HL-60 (cell line): ENCODE data around the gene C19orf44.
A peak's percentile ranks its signal among the peaks of the same experiment; 100 is the strongest.
"Not testable (repeated sequence)": the region's sequence is repeated elsewhere in the genome, so short reads cannot be mapped to it uniquely, and the experiment has no call there.

Experiments
- DNase-seq, 2 experiments: peaks; one replicate each; pipeline ENCODE4 v3.0.0-alpha.2; 2010 to 2020; ENCODE audit warnings: low read depth in 1 of 2, low spot score in 1 of 2
- H3K27ac ChIP-seq: fragments of 250-450 bp; sonication (Bioruptor Pico); replicated peaks from 2 replicates; pipeline ENCODE4 v1.5.1; 2020; ENCODE audit warnings: mild to moderate bottlenecking, moderate library complexity
- H3K27me3 ChIP-seq: fragments of 250-450 bp; sonication (Bioruptor Pico); 2 replicates; pipeline ENCODE4 v1.5.1; 2021; ENCODE audit warnings: mild to moderate bottlenecking, moderate library complexity; ENCODE audit not compliant: insufficient read depth, poor library complexity, severe bottlenecking
- H3K4me3 ChIP-seq: replicated peaks from 2 replicates; pipeline ENCODE4 v1.5.1; 2011; ENCODE audit warnings: mild to moderate bottlenecking, control low read depth, low read length; ENCODE audit not compliant: insufficient read depth
- GABPA ChIP-seq: IDR thresholded peaks from 2 replicates; pipeline ENCODE4 v1.6.1; 2012; ENCODE audit warnings: low read depth
- POLR2AphosphoS5 ChIP-seq: IDR thresholded peaks from 2 replicates; pipeline ENCODE4 v1.6.1; 2012; ENCODE audit warnings: low read depth
- SPI1 ChIP-seq: IDR thresholded peaks from 2 replicates; pipeline ENCODE4 v1.6.1; 2012; ENCODE audit warnings: low read depth, mild to moderate bottlenecking, borderline replicate concordance
- TF ChIP-seq, protein P1 (sequence below): IDR thresholded peaks from 2 replicates; pipeline ENCODE4 v1.6.1; 2012; ENCODE audit warnings: low read depth; ENCODE audit not compliant: insufficient replicate concordance
- TF ChIP-seq, protein P2 (sequence below): IDR thresholded peaks from one replicate; pipeline ENCODE4 v1.5.1; 2011; ENCODE audit warnings: low read length, control low read depth, inconsistent platforms; ENCODE audit not compliant: insufficient read depth

Gene C19orf44

DNA sequence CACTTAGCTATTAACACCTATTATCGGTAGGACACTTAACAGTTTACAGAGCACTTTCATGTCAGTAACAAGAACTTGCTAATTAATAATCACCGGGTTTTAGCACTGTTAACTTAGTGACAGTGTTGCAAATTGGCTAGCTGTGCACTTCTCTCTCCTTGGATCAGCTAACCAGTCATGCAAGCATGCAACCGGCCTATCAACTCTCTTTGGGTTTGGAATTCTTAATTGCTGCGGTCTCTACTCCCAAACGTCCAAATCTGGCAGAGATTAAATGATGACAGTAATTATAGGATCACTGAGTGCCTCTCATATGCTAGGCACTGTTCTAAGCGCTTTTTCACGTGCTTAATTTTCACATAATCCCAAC is 25.7 kb upstream of the C19orf44 start:
- no peak for DNase-seq
- TF ChIP-seq, protein P1, sequence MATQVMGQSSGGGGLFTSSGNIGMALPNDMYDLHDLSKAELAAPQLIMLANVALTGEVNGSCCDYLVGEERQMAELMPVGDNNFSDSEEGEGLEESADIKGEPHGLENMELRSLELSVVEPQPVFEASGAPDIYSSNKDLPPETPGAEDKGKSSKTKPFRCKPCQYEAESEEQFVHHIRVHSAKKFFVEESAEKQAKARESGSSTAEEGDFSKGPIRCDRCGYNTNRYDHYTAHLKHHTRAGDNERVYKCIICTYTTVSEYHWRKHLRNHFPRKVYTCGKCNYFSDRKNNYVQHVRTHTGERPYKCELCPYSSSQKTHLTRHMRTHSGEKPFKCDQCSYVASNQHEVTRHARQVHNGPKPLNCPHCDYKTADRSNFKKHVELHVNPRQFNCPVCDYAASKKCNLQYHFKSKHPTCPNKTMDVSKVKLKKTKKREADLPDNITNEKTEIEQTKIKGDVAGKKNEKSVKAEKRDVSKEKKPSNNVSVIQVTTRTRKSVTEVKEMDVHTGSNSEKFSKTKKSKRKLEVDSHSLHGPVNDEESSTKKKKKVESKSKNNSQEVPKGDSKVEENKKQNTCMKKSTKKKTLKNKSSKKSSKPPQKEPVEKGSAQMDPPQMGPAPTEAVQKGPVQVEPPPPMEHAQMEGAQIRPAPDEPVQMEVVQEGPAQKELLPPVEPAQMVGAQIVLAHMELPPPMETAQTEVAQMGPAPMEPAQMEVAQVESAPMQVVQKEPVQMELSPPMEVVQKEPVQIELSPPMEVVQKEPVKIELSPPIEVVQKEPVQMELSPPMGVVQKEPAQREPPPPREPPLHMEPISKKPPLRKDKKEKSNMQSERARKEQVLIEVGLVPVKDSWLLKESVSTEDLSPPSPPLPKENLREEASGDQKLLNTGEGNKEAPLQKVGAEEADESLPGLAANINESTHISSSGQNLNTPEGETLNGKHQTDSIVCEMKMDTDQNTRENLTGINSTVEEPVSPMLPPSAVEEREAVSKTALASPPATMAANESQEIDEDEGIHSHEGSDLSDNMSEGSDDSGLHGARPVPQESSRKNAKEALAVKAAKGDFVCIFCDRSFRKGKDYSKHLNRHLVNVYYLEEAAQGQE = no peak
- no peak for TF ChIP-seq POLR2AphosphoS5
- TF ChIP-seq, protein P2, sequence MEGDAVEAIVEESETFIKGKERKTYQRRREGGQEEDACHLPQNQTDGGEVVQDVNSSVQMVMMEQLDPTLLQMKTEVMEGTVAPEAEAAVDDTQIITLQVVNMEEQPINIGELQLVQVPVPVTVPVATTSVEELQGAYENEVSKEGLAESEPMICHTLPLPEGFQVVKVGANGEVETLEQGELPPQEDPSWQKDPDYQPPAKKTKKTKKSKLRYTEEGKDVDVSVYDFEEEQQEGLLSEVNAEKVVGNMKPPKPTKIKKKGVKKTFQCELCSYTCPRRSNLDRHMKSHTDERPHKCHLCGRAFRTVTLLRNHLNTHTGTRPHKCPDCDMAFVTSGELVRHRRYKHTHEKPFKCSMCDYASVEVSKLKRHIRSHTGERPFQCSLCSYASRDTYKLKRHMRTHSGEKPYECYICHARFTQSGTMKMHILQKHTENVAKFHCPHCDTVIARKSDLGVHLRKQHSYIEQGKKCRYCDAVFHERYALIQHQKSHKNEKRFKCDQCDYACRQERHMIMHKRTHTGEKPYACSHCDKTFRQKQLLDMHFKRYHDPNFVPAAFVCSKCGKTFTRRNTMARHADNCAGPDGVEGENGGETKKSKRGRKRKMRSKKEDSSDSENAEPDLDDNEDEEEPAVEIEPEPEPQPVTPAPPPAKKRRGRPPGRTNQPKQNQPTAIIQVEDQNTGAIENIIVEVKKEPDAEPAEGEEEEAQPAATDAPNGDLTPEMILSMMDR = no peak
- TF ChIP-seq GABPA = no peak
- no peak for TF ChIP-seq SPI1
- Histone ChIP-seq H3K4me3 (peak overlapping the region; percentile 74), H3K27ac (no peak overlapping the region), H3K27me3 (no peaks in the 10 kb centered on the region)

DNA sequence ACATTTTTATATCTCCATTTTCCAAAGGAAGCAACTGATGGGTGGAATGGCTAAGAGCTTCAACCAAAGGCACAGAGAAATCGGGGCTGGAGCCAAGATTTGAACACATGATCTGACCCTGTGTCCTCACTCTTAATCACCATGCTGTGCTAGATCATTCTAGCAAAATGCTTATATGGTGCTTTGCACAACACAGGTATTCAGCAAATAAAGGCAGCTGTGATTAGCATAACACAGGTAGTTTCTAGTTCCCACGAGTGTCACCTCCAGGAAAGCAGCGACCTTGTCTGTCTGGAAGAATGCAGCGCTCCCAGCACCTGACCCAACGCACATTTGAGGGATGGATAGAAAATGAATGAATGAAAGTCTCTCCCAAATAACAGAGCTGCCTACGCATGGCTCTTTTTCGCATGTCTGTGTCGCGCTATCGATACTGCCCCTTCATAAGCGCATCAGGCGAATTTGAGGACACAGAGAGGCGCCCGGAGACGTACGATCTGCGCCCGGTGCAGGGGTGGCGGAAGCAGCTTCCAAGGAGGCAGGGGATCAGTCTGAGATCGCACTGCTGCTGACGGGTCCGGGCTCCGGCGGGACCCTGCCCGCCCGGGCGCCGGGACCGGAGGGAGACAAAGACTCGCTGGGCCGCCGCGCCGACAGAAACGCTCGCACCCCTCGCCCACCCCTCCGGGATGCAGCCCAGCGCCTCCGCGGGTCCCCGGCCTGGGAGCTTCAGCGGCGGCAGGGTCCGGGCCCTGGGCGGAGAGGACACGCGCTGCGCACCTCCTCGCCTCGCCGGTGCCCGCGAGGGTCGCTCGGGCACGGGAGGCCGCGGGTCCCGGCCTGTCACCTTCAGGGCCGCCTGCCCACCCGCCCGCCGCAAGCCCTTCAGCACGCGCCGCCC is 25.0 kb upstream of the C19orf44 start:
- DNase-seq = peak; percentile 15 to 50
- H3K4me3 ChIP-seq = peak overlapping the region; percentile 74
- TF ChIP-seq POLR2AphosphoS5 (no peak), GABPA (no peak), SPI1 (no peak)
- TF ChIP-seq, protein P1 = no peak
- TF ChIP-seq, protein P2 = no peak
- H3K27me3 ChIP-seq = no peaks in the 10 kb centered on the region
- H3K27ac ChIP-seq = peak overlapping the region; percentile 48

DNA sequence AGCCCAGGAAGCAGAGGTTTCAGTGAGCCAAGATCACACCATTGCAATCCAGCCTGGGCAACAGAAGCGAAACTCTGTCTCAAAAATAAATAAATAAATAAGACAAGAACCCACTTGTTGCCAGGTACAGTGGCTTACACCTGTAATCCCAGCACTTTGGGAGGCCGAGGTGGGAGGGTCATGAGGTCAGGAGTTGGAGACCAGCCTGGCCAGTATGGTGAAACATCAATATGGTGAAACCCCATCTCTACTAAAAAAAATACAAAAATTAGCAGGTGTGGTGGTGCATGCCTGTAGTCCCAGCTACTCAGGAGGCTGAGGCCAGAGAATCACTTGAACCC is 23.7 kb upstream of the C19orf44 start:
- H3K27me3 ChIP-seq = not testable (repeated sequence)
- Histone ChIP-seq H3K27ac (peak overlapping the region; percentile 81), H3K4me3 (peak overlapping the region; percentile 74)

DNA sequence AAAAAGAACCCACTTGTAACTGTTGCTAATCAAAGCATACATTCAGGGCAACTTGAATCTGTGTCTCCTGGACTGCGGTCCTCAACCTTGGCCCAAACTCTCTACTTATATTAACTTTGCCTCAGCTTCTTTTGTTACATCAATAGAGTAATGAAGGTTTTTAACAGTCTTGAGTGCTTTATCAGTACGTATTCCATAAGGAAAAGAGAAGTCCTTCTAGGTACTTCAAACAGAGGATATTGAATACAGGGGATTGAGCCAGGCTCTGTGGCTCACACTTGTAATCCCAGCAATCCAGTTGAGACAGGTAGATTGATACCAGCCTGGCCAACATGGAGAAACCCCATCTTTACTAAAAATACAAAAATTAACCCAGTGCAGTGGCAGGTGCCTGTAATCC is 23.2 kb upstream of the C19orf44 start:
- TF ChIP-seq POLR2AphosphoS5 (no peak), GABPA (no peak), SPI1 (no peak)
- TF ChIP-seq, protein P1 = no peak
- TF ChIP-seq, protein P2 = no peak
- no peak for DNase-seq
- H3K4me3 ChIP-seq = no peak overlapping the region

More for the DNA sequence above, 23.7 kb upstream of the C19orf44 start:
- not testable (repeated sequence) for DNase-seq

More for the DNA sequence above, 23.2 kb upstream of the C19orf44 start:
- Histone ChIP-seq H3K27ac (no peak overlapping the region), H3K27me3 (no peaks in the 10 kb centered on the region)
